Fibroblast of lung (primary cell): Measurements from ENCODE around the gene PLK4. TPM values are rescaled to one million over a fixed set of nuclear protein-coding genes. Genes with fewer than 3 reads are reported as not detected.

ENCODE experiments used
- DNase-seq, 2 donors: peaks; one replicate each; pipeline versions ENCODE4 v3.0.0 to v3.0.0-alpha.2; 2010; ENCODE audit warnings: low read depth in 2 of 2
- H2AFZ ChIP-seq: 2 replicates; pipeline ENCODE4 v1.5.1; 2012; ENCODE audit warnings: low read length, control low read depth, inconsistent platforms
- H3K27ac ChIP-seq: 2 replicates; pipeline ENCODE4 v1.5.1; 2011; ENCODE audit warnings: low read length, control low read depth; ENCODE audit not compliant: insufficient read depth
- H3K27me3 ChIP-seq: 2 replicates; pipeline ENCODE4 v1.5.1; 2011; ENCODE audit warnings: mild to moderate bottlenecking, low read length; ENCODE audit not compliant: control insufficient read depth, insufficient read depth
- H3K36me3 ChIP-seq: 2 replicates; pipeline ENCODE4 v1.5.1; 2011; ENCODE audit warnings: low read length; ENCODE audit not compliant: control insufficient read depth, insufficient read depth
- H3K4me1 ChIP-seq: 2 replicates; pipeline ENCODE4 v1.5.1; 2011; ENCODE audit warnings: low read length; ENCODE audit not compliant: control insufficient read depth, insufficient read depth; ENCODE audit errors: extremely low read depth
- H3K4me2 ChIP-seq: 2 replicates; pipeline ENCODE4 v1.5.1; 2011; ENCODE audit warnings: low read length, control low read depth; ENCODE audit not compliant: insufficient read depth; ENCODE audit errors: extremely low read depth
- H3K4me3 ChIP-seq, 4 experiments: fragments of 200-600 bp in 1 of 4; sonication (generic) in 1 of 4; replicated peaks in 1 of 4; 2 replicates each; pipeline ENCODE4 v1.5.1; 2011 to 2016; ENCODE audit warnings: low read length in 4 of 4, low read depth in 3 of 4, mild to moderate bottlenecking in 3 of 4, control low read depth in 2 of 4, inconsistent platforms in 1 of 4, mixed read lengths in 1 of 4; ENCODE audit not compliant: insufficient read depth in 1 of 4; ENCODE audit errors: control extremely low read depth in 1 of 4
- H3K79me2 ChIP-seq: 2 replicates; pipeline ENCODE4 v1.5.1; 2012; ENCODE audit warnings: mild to moderate bottlenecking, low read length, inconsistent platforms; ENCODE audit not compliant: control insufficient read depth, insufficient read depth
- H3K9ac ChIP-seq: 2 replicates; pipeline ENCODE4 v1.5.1; 2011; ENCODE audit warnings: mild to moderate bottlenecking, low read length, control low read depth; ENCODE audit not compliant: insufficient read depth
- H3K9me3 ChIP-seq: 2 replicates; pipeline ENCODE4 v1.5.1; 2012; ENCODE audit warnings: low read depth, low read length; ENCODE audit not compliant: control insufficient read depth, insufficient read depth
- H4K20me1 ChIP-seq: 2 replicates; pipeline ENCODE4 v1.5.1; 2011; ENCODE audit warnings: low read length; ENCODE audit not compliant: control insufficient read depth, insufficient read depth; ENCODE audit errors: extremely low read depth
- CTCF ChIP-seq, 2 donors: IDR thresholded peaks in 1 of 2; conservative IDR thresholded peaks in 1 of 2; 1 replicate in 1 of 2; 2 replicates in 1 of 2; pipeline ENCODE4 v1.5.1; 2011 to 2012; ENCODE audit warnings: low read length in 2 of 2, control low read depth in 1 of 2, inconsistent platforms in 1 of 2, low read depth in 1 of 2, mild to moderate bottlenecking in 1 of 2
- EZH2 ChIP-seq: IDR thresholded peaks from 2 replicates; pipeline ENCODE4 v1.5.1; 2012; ENCODE audit warnings: low read length, control low read depth, mild to moderate bottlenecking; ENCODE audit errors: missing control alignments
- polyA minus RNA-seq: library from RNA; depleted of rRNA, polyadenylated mRNA; stranded (reverse); fragments of >200 nt; gene quantifications from 2 replicates; pipeline ENCODE4 v1.2.3, GENCODE V29; 2011; ENCODE audit warnings: low replicate concordance
- polyA plus RNA-seq, 2 donors: library from polyadenylated mRNA; depleted of rRNA in 1 of 2; stranded (reverse) in 1 of 2; unstranded in 1 of 2; fragments of >200 nt; gene quantifications; 2 replicates each; pipeline ENCODE4 v1.2.1, GENCODE V29; 2011 to 2012; ENCODE audit warnings: missing spikeins in 1 of 2
- total RNA-seq: library from RNA; depleted of rRNA; stranded (reverse); fragments of >200 nt; gene quantifications from 2 replicates; pipeline ENCODE4 v1.2.1, GENCODE V29; 2014

PLK4 gene
- total RNA-seq (1.3 and 5.9 TPM in 2 replicates), polyA plus RNA-seq (6.3 and 21.1 TPM in 2 replicates), polyA minus RNA-seq (1.3 TPM in 2 replicates)
- 3.4 and 10.0 TPM in 2 replicates for polyA plus RNA-seq (2012)

GRCh38 chr4:127880763-127881562 lies at the start of gene PLK4:
Gene PLK4, plus strand, starts transcription at chr4:127880893. Its CDS starts 242 bp downstream, at chr4:127881135.
- H3K4me1 ChIP-seq, result no peaks in the 10 kb centered on the region
- peak; percentile 90 to 96 for DNase-seq
- H3K9ac ChIP-seq, result peak within 1 kb of the TSS; percentile 84
- H4K20me1 ChIP-seq, result no peaks in the 10 kb centered on the region
- peak within 1 kb of the TSS; percentile 70 to 92 (median 84) for H3K4me3 ChIP-seq
- no peaks in the 10 kb centered on the region for H3K27me3 ChIP-seq
- H3K79me2 ChIP-seq, result peaks cover 12% of the 10 kb centered on the region
- TF ChIP-seq CTCF (conservative IDR thresholded peaks at IDR 0.05 in 1 of 2, IDR thresholded peaks at IDR 0.05 in 1 of 2; ENCODE audit: low read depth in 1 of 2, low read length in 2 of 2) (no peak), EZH2 (no peak)
- H3K9me3 ChIP-seq, result no peaks in the 10 kb centered on the region
- H2AFZ ChIP-seq, result peak within 1 kb of the TSS; percentile 98
- peak within 1 kb of the TSS; percentile 87 for H3K27ac ChIP-seq
- peak within 1 kb of the TSS; percentile 71 for H3K4me2 ChIP-seq
- H3K36me3 ChIP-seq, result no peaks in the 10 kb centered on the region

GRCh38 chr4:127832585-127832984 lies 48.1 kb upstream of the PLK4 start:
- Histone ChIP-seq H3K9me3 (no peaks in the 10 kb centered on the region), H3K9ac (no peak overlapping the region), H2AFZ (no peak overlapping the region), H3K36me3 (no peaks in the 10 kb centered on the region), H3K27ac (no peak overlapping the region), H3K27me3 (no peaks in the 10 kb centered on the region), H3K4me1 (no peaks in the 10 kb centered on the region), H3K4me2 (no peak overlapping the region), H3K79me2 (no peaks in the 10 kb centered on the region), H4K20me1 (no peaks in the 10 kb centered on the region), H3K4me3 (no peak overlapping the region)
- DNase-seq, result no peak
- TF ChIP-seq EZH2 (no peak), CTCF (conservative IDR thresholded peaks at IDR 0.05 in 1 of 2, IDR thresholded peaks at IDR 0.05 in 1 of 2; ENCODE audit: low read depth in 1 of 2, low read length in 2 of 2) (no peak)

GRCh38 chr4:127843704-127844600 lies 36.7 kb upstream of the PLK4 start:
- no peaks in the 10 kb centered on the region for H3K27me3 ChIP-seq
- H3K27ac ChIP-seq, result no peak overlapping the region
- no peak for TF ChIP-seq CTCF (conservative IDR thresholded peaks at IDR 0.05 in 1 of 2, IDR thresholded peaks at IDR 0.05 in 1 of 2; ENCODE audit: low read depth in 1 of 2, low read length in 2 of 2)
- no peak for TF ChIP-seq EZH2
- DNase-seq, result no peak
- H3K9ac ChIP-seq, result no peak overlapping the region
- H4K20me1 ChIP-seq, result no peaks in the 10 kb centered on the region
- H3K36me3 ChIP-seq, result no peaks in the 10 kb centered on the region
- no peaks in the 10 kb centered on the region for H3K4me1 ChIP-seq
- no peaks in the 10 kb centered on the region for H3K79me2 ChIP-seq
- no peaks in the 10 kb centered on the region for H3K9me3 ChIP-seq
- no peak overlapping the region for H2AFZ ChIP-seq
- H3K4me2 ChIP-seq, result no peak overlapping the region
- no peak overlapping the region for H3K4me3 ChIP-seq
